HepG2 (cell line): Measurements from ENCODE around the gene EPB41. TPM values are rescaled to one million over a fixed set of nuclear protein-coding genes. Genes with fewer than 3 reads are reported as not detected.

Experiments used
- CCAR2 ChIP-seq: fragments of 200-400 bp; formaldehyde crosslinking; optimal IDR thresholded peaks from 2 replicates; pipeline ENCODE3; 2018; ENCODE audit warnings: low read depth, mild to moderate bottlenecking, low read length, moderate library complexity
- ETV5 ChIP-seq: IDR thresholded peaks from 2 replicates; pipeline ENCODE4 v1.6.1; 2018; ENCODE audit warnings: missing biosample characterization, missing genetic modification reagents, inconsistent platforms, borderline replicate concordance
- FIP1L1 ChIP-seq: fragments of 200-400 bp; formaldehyde crosslinking; IDR thresholded peaks from 2 replicates; pipeline ENCODE4 v1.6.1; 2018; ENCODE audit warnings: low read depth, mild to moderate bottlenecking, low read length, moderate library complexity, borderline replicate concordance; ENCODE audit not compliant: insufficient read depth
- FLYWCH1 ChIP-seq: sonication (generic); formaldehyde crosslinking; IDR thresholded peaks from 2 replicates; pipeline ENCODE4 v1.8.1; 2023; ENCODE audit warnings: mild to moderate bottlenecking, missing genetic modification reagents
- FOXJ3 ChIP-seq: sonication (generic); formaldehyde crosslinking; IDR thresholded peaks from 2 replicates; pipeline ENCODE4 v1.4.0; 2020; ENCODE audit warnings: missing genetic modification reagents, mild to moderate bottlenecking, borderline replicate concordance
- FUBP1 ChIP-seq: sonication (generic); formaldehyde crosslinking; IDR thresholded peaks from 2 replicates; pipeline ENCODE4 v1.5.1; 2020; ENCODE audit warnings: missing genetic modification reagents, mild to moderate bottlenecking, borderline replicate concordance
- GABPB1 ChIP-seq: IDR thresholded peaks from 2 replicates; pipeline ENCODE4 v1.6.1; 2016; ENCODE audit warnings: mild to moderate bottlenecking, missing genetic modification reagents, moderate library complexity, missing compliant biosample characterization
- HMG20B ChIP-seq: conservative IDR thresholded peaks from 2 replicates; pipeline ENCODE4 v1.6.1; 2016; ENCODE audit warnings: missing genetic modification reagents, missing compliant biosample characterization
- HOMEZ ChIP-seq: IDR thresholded peaks from 2 replicates; pipeline ENCODE4 v1.6.1; 2016; ENCODE audit warnings: low read depth
- KLF6 ChIP-seq: IDR thresholded peaks from 2 replicates; pipeline ENCODE4 v1.8.0; 2016; ENCODE audit warnings: missing biosample characterization, missing genetic modification reagents
- LCORL ChIP-seq, 2 experiments: fragments of 450-650 bp in 1 of 2; sonication (generic) in 1 of 2; formaldehyde crosslinking in 1 of 2; IDR thresholded peaks; 2 replicates each; pipeline versions ENCODE4 v1.5.0 to v1.6.1; 2017 to 2020; ENCODE audit warnings: antibody characterized with exemption in 1 of 2, missing genetic modification reagents in 1 of 2
- MZF1 ChIP-seq: sonication (generic); formaldehyde crosslinking; IDR thresholded peaks from 2 replicates; pipeline ENCODE4 v1.8.1; 2023; ENCODE audit warnings: mild to moderate bottlenecking, missing genetic modification reagents, borderline replicate concordance
- NCOA1 ChIP-seq: sonication (generic); formaldehyde crosslinking; IDR thresholded peaks from 2 replicates; pipeline ENCODE4 v1.9.0; 2021; ENCODE audit warnings: missing genetic modification reagents
- NFIC ChIP-seq: IDR thresholded peaks from 2 replicates; pipeline ENCODE4 v1.6.1; 2012; ENCODE audit warnings: mild to moderate bottlenecking, low read length, inconsistent platforms
- TMF1 ChIP-seq: sonication (generic); formaldehyde crosslinking; IDR thresholded peaks from 2 replicates; pipeline ENCODE4 v1.8.1; 2022; ENCODE audit warnings: low read depth, missing genetic modification reagents
- TRIM24 ChIP-seq: sonication (generic); formaldehyde crosslinking; IDR thresholded peaks from 2 replicates; pipeline ENCODE4 v1.8.0; 2022; ENCODE audit warnings: mild to moderate bottlenecking, missing genetic modification reagents
- ZBTB1 ChIP-seq: sonication (generic); formaldehyde crosslinking; IDR thresholded peaks from 2 replicates; pipeline ENCODE4 v1.4.0; 2020; ENCODE audit warnings: missing genetic modification reagents, borderline replicate concordance
- ZBTB21 ChIP-seq: sonication (generic); formaldehyde crosslinking; IDR thresholded peaks from 2 replicates; pipeline ENCODE4 v1.4.0; 2020; ENCODE audit warnings: missing genetic modification reagents
- ZBTB3 ChIP-seq: sonication (generic); formaldehyde crosslinking; IDR thresholded peaks from 2 replicates; pipeline ENCODE4 v1.4.0; 2020; ENCODE audit warnings: low read depth, mild to moderate bottlenecking, moderate library complexity, missing genetic modification reagents, borderline replicate concordance
- ZBTB33 ChIP-seq: sonication (generic); formaldehyde crosslinking; IDR thresholded peaks from 2 replicates; pipeline ENCODE4 v1.4.0; 2020; ENCODE audit warnings: missing genetic modification reagents
- ZC3H4 ChIP-seq: sonication (generic); formaldehyde crosslinking; IDR thresholded peaks from 2 replicates; pipeline ENCODE4 v1.4.0; 2020; ENCODE audit warnings: missing genetic modification reagents, borderline replicate concordance
- ZNF12 ChIP-seq: sonication (generic); formaldehyde crosslinking; IDR thresholded peaks from 2 replicates; pipeline ENCODE4 v1.5.0; 2020; ENCODE audit warnings: missing genetic modification reagents
- ZNF33A ChIP-seq: sonication (generic); formaldehyde crosslinking; IDR thresholded peaks from 2 replicates; pipeline ENCODE4 v1.5.1; 2020; ENCODE audit warnings: missing genetic modification reagents, mild to moderate bottlenecking, moderate library complexity, borderline replicate concordance
- ZNF552 ChIP-seq: sonication (generic); formaldehyde crosslinking; IDR thresholded peaks from 2 replicates; pipeline ENCODE4 v1.9.0; 2022; ENCODE audit warnings: missing genetic modification reagents, mild to moderate bottlenecking, borderline replicate concordance
- ZNF616 ChIP-seq: sonication (generic); formaldehyde crosslinking; IDR thresholded peaks from 2 replicates; pipeline ENCODE4 v1.5.0; 2020; ENCODE audit warnings: low read depth, mild to moderate bottlenecking, missing genetic modification reagents
- ZNF619 ChIP-seq: sonication (generic); formaldehyde crosslinking; IDR thresholded peaks from 2 replicates; pipeline ENCODE4 v1.4.0; 2020; ENCODE audit warnings: mild to moderate bottlenecking, missing genetic modification reagents
- polyA plus RNA-seq, 8 experiments: library from polyadenylated mRNA; depleted of rRNA in 3 of 8; stranded (reverse) in 7 of 8; unstranded in 1 of 8; fragments of >200 nt; fragmentation: Illumina TruSeq in 4 of 8; extraction: Trizol in 4 of 8; gene quantifications; 2 replicates each; pipeline versions ENCODE4 v1.2.1 to v1.2.3, GENCODE V29; 2011 to 2016; ENCODE audit warnings: low read depth in 4 of 8, missing spikeins in 1 of 8, mixed read lengths in 1 of 8; ENCODE audit not compliant: insufficient read depth in 1 of 8
- total RNA-seq, 5 experiments: library from RNA; depleted of rRNA; stranded (reverse); fragments of >200 nt; fragmentation: Illumina TruSeq; extraction: Trizol; gene quantifications; 2 replicates each; pipeline ENCODE4 v1.2.3, GENCODE V29; 2016; ENCODE audit warnings: low read depth in 1 of 5

EPB41 gene
- total and polyA plus RNA-seq, 2 of the 13 experiments (the other 11 are each of a cell fraction or from before 2014, with no cell fraction given), result 34.5 to 46.7 TPM

- TF ChIP-seq FIP1L1 (no peak), CCAR2 (no peak), HMG20B (CRISPR knock-in tag) (0 out of 2 replicates have a peak, but pooled peaks have one; percentile 10), HOMEZ (CRISPR knock-in tag) (peak; percentile 58; the same call in 1 of the 2 replicates), TRIM24 (CRISPR knock-in tag) (no peak), NFIC (no peak), ZNF619 (CRISPR knock-in tag) (peak; percentile 70; the same call in 1 of the 2 replicates), ETV5 (CRISPR knock-in tag) (peak; percentile 95), ZBTB1 (no peak), KLF6 (CRISPR knock-in tag) (0 out of 2 replicates have a peak, but pooled peaks have one; percentile 26), MZF1 (CRISPR knock-in tag) (no peak), ZBTB21 (CRISPR knock-in tag) (no peak), NCOA1 (CRISPR knock-in tag) (no peak), TMF1 (CRISPR knock-in tag) (no peak), ZNF552 (CRISPR knock-in tag) (no peak), GABPB1 (CRISPR knock-in tag) (peak; percentile 82), ZBTB3 (CRISPR knock-in tag) (no peak), FOXJ3 (no peak), ZNF616 (CRISPR knock-in tag) (no peak), ZNF33A (CRISPR knock-in tag) (no peak), ZNF12 (CRISPR knock-in tag) (no peak), ZC3H4 (no peak), ZBTB33 (CRISPR knock-in tag) (no peak), FUBP1 (no peak), LCORL (IDR thresholded peaks at IDR 0.05) (no peak), LCORL (CRISPR knock-in tag; IDR thresholded peaks at IDR 0.05) (peak; percentile 55; the same call in 1 of the 2 replicates), FLYWCH1 (no peak)
These were observed 32.2 kb upstream of the EPB41 start (continued) for GRCh38 chr1:28882009-28882628.
